ENCODE data around the gene POLR3E. TPM values are rescaled to one million over a fixed set of nuclear protein-coding genes. Genes with fewer than 3 reads are reported as not detected.

The POLR3E gene
- total and polyA plus RNA-seq, 8 donors: 29.2 to 61.2 (median 52.0) TPM

- H3K4me1 ChIP-seq: no peaks in the 10 kb centered on the region
- no peak for TF ChIP-seq CTCF (IDR thresholded peaks at IDR 0.05)
- peaks cover 0 to 64% of the 10 kb centered on the region in 2 donors for H3K36me3 ChIP-seq
- no peaks in the 10 kb centered on the region for H3K9me3 ChIP-seq
- DNase-seq (peak in 1 of 4 donors; percentile 13), ATAC-seq (no peak)
- H3K27ac ChIP-seq: peak overlapping the region in 1 of 2 donors; percentile 13
- H3K4me3 ChIP-seq: no peak overlapping the region
- intact Hi-C loops (cut with DNase I): no loop called here
- no peaks in the 10 kb centered on the region for H3K27me3 ChIP-seq
These were observed 12.1 kb upstream of the POLR3E start for GRCh38 chr16:22285080-22285479.

GRCh38 chr16:22291020-22291419, 6.2 kb upstream of the POLR3E start:
- H3K4me3 ChIP-seq: no peak overlapping the region
- H3K27ac ChIP-seq: no peak overlapping the region
- H3K4me1 ChIP-seq: peaks cover 0 to 1% of the 10 kb centered on the region in 2 donors
- H3K27me3 ChIP-seq: no peaks in the 10 kb centered on the region
- DNase-seq: no peak
- H3K36me3 ChIP-seq: peaks cover 0 to 8% of the 10 kb centered on the region in 2 donors
- ATAC-seq: no peak
- TF ChIP-seq CTCF (IDR thresholded peaks at IDR 0.05): no peak
- intact Hi-C loops (cut with DNase I): no loop called here
- H3K9me3 ChIP-seq: no peaks in the 10 kb centered on the region

GRCh38 chr16:22291860-22292318, 5.3 kb upstream of the POLR3E start:
- no peak overlapping the region for H3K27ac ChIP-seq
- no peak overlapping the region for H3K4me3 ChIP-seq
- H3K9me3 ChIP-seq: no peaks in the 10 kb centered on the region
- H3K27me3 ChIP-seq: no peaks in the 10 kb centered on the region
- no peak for TF ChIP-seq CTCF (IDR thresholded peaks at IDR 0.05)
- ATAC-seq (no peak), DNase-seq (no peak)
- H3K4me1 ChIP-seq: peaks cover 0 to 9% of the 10 kb centered on the region in 2 donors
- H3K36me3 ChIP-seq: no peaks in the 10 kb centered on the region
- intact Hi-C loops (cut with DNase I): no loop called here

- DNase-seq (no peak), ATAC-seq (no peak)
- H3K27me3 ChIP-seq: no peaks in the 10 kb centered on the region
- H3K4me3 ChIP-seq: no peak overlapping the region
- intact Hi-C loops (cut with DNase I): no loop called here
- no peak overlapping the region for H3K27ac ChIP-seq
- H3K4me1 ChIP-seq: peaks cover 0 to 9% of the 10 kb centered on the region in 2 donors
- TF ChIP-seq CTCF (IDR thresholded peaks at IDR 0.05): no peak
- no peaks in the 10 kb centered on the region for H3K36me3 ChIP-seq
- H3K9me3 ChIP-seq: no peaks in the 10 kb centered on the region
These were observed 4.9 kb upstream of the POLR3E start for GRCh38 chr16:22292320-22292719.

GRCh38 chr16:22293137-22294106, 3.8 kb upstream of the POLR3E start:
- no peak overlapping the region for H3K27ac ChIP-seq
- no peak for ATAC-seq
- intact Hi-C loops (cut with DNase I): no loop called here
- no peak overlapping the region for H3K4me3 ChIP-seq
- no peaks in the 10 kb centered on the region for H3K27me3 ChIP-seq
- H3K4me1 ChIP-seq: peaks cover 0 to 17% of the 10 kb centered on the region in 2 donors
- no peaks in the 10 kb centered on the region for H3K9me3 ChIP-seq
- H3K36me3 ChIP-seq: no peaks in the 10 kb centered on the region
- no peak for TF ChIP-seq CTCF (IDR thresholded peaks at IDR 0.05)
- no peak for DNase-seq
